Upper lobe of left lung (tissue), 4 donors: ENCODE measurements around the gene MEGF8.

ENCODE experiments used
- CTCF ChIP-seq, 6 experiments: fragments of 450-650 bp in 4 of 6; fragments of 200-600 bp in 2 of 6; sonication (generic) in 2 of 6; IDR thresholded peaks; one replicate each; pipeline ENCODE4 v1.5.1; 2016 to 2019; ENCODE audit warnings: antibody characterized with exemption in 6 of 6
- EP300 ChIP-seq, 4 donors: sonication (generic); formaldehyde crosslinking; IDR thresholded peaks; one replicate each; pipeline ENCODE4 v1.5.1; 2017; ENCODE audit warnings: antibody characterized with exemption in 4 of 4, control low read depth in 2 of 4
- POLR2A ChIP-seq, 4 donors: fragments of 450-650 bp; IDR thresholded peaks; one replicate each; pipeline ENCODE4 v1.5.1; 2016 to 2017; ENCODE audit warnings: antibody characterized with exemption in 4 of 4, mild to moderate bottlenecking in 2 of 4

- TF ChIP-seq CTCF (IDR thresholded peaks at IDR 0.05) (no peak), EP300 (IDR thresholded peaks at IDR 0.05) (no peak), POLR2A (IDR thresholded peaks at IDR 0.05) (no peak)
These were observed 49.2 kb upstream of the MEGF8 start for GRCh38 chr19:42276284-42276683.
